GM21786 (cell line): ENCODE results near the gene VGLL4.
"Not testable (repeated sequence)": the region's sequence is repeated elsewhere in the genome, so short reads cannot be mapped to it uniquely, and the experiment has no call there.

Source experiments
- ATAC-seq: cut with Tn5 transposase; IDR thresholded peaks from one replicate; pipeline ENCODE4 v1.9.1; 2021; ENCODE audit not compliant: unreplicated experiment

The VGLL4 gene

GRCh38 chr3:11536132-11536935 is 107.4 kb downstream of the VGLL4 start:
- no peak for ATAC-seq

DNA sequence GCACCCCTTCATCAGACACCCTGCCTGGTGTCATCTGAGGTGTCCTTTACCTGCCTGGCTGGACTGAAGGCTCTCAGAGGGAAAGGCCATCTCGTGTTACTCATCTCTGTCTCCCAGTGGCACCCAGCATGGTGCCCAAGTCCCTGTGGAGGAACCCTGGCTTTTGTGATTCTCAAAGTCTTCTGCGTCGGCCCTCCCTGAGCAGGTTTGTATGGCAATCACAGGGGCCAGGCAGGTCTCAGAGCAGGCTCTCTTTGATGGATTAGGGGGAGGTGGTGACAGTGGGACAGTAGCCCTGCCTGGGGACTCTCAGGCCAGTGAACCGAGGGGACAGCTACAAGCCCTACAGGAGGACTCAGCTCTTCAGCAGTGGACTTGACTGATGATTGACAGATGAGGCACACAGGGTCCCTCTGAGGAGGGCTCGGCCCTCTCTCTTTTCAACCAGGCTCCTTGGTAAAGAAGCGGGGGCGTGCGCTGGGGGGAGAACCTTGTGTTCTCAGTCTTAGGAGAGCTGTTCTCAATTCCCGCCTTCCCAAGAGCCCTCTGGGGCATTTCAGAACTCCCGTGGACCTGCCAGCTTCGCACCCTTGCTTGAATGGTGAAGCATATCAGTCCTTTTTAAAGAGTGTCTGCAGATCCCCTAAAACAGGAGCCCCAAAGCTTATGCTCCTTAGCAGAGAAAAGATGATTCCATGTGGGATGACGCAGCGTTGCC is 108.3 kb downstream of the VGLL4 start:
- ATAC-seq, result no peak

GRCh38 chr3:11534793-11535101 is 109.0 kb downstream of the VGLL4 start:
- no peak for ATAC-seq

DNA sequence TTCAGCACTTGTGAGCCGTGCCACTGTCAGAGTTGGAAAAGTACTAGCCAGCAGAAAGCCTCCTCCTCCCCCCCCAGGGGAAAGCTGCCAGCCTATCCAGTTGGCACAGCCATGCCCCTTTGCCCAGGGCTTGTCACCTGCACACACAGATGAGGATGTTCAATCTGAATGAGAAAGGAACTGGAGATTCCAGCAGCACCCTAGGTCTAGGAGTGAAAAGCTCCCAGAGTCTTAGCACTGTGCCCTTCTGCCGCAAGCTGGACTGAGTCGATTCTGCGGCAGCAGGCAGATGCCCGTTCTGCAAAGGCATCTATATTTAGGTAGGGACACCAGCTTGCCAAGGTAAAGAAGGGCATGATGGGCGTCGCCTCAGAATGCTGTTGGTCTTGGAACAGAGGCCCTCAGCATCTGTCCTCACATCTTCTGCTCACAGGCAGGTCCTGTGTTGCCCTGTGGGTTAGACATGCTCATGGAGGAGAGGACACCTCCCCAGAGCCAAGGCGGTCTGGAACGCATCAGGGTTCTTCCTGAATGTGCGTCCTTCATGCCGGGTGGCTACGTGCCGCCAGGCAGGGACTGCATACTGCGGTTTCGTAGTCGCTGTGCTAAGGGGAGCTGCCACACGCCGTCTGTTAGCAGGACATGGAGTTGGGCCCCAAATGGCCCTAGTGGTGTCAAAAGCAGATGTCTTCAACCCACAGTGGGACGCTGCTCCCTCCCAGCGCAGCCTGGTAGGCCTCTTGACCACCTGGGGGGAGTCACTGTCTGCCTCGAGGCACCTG is 109.5 kb downstream of the VGLL4 start:
- no peak for ATAC-seq

GRCh38 chr3:11532931-11533391 is 110.8 kb downstream of the VGLL4 start:
- no peak for ATAC-seq

GRCh38 chr3:11530153-11530721 is 113.5 kb downstream of the VGLL4 start:
- ATAC-seq, result no peak

DNA sequence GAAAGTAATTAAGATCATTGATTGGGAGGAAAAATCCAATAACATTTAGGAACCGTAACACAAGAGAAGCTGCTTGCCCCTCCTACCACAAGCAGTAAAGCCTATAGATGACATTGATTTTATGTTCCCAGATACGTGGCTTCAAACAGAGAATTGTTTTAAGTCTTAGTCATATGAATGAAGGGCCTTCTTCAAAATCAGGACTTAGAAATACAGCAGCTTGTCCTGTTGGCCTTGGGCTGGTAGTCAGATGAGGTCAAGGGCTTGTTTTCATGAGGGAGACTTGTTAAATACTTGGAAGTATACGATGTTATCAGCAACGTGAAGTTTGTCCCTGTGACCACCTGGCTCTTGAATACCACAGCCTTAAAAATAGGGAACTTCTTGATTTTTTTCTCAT is 114.4 kb downstream of the VGLL4 start:
- no peak for ATAC-seq

- not testable (repeated sequence) for ATAC-seq
These were observed 117.6 kb downstream of the VGLL4 start for GRCh38 chr3:11526121-11526520.

GRCh38 chr3:11523572-11524101 is 120.1 kb downstream of the VGLL4 start:
- no peak for ATAC-seq

DNA sequence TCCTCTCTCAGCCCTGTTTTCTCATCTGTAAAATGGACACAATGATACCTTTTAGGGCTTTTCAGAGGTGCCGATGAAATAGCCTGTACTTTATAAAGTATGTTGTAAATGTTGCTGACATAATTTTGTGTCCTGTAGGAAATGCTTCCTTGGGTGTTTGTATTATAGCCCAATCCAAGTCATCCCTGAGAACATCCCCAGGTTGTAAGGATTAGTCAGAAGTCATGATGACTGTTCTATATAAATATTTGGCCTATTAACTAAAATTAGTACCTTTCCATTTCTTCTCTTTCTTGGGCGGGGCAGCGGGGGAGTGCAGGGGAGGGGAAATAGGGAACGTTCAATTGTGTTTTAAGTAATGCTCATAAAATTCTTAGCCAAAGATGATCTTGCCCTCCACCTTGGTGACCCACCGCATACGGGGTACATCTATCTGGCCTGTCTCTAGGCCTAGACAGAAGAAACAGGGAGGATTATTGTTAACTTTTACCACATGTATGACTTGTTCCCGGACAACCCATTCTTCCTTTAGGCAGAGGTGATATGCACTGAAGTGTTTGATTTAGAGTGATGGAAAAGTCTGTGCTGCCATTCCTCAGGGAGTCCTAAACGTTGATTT is 120.7 kb downstream of the VGLL4 start:
- no peak for ATAC-seq

DNA sequence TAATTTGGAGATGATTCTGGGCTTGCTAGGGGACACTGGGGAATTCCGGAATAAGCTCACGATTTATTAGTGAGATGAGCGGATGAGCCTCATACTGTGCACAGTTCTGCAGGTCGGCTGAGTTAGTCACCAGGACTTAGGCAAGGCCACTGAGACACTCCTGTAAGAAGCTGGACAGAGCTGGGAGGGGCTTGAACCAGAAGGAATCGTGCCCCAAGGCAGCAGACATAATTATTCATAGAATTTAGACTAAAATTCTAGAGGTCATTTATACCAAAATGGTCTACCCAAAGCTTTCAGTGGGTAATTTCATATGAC is 121.4 kb downstream of the VGLL4 start:
- no peak for ATAC-seq

GRCh38 chr3:11521167-11521566 is 122.5 kb downstream of the VGLL4 start:
- ATAC-seq, result no peak

DNA sequence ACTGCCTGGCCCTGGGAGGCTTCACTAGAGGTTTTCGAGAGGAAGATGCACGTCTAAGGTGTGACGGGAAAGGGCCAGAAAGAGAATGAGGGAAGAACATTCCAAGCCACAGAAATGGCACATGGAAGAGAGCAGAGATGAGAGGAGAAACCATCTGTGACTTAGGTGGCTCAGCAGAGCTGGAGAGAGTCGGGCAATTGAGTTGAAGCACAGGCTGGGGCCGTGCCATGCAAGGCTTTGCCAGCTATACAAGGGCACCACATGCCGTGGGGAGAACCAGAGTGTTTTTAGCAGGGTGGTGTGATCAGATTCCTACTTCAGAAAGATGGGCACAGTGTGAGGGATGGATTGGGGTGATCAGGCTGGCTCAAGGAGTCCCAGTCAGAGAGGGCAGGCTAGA is 126.1 kb downstream of the VGLL4 start:
- no peak for ATAC-seq

DNA sequence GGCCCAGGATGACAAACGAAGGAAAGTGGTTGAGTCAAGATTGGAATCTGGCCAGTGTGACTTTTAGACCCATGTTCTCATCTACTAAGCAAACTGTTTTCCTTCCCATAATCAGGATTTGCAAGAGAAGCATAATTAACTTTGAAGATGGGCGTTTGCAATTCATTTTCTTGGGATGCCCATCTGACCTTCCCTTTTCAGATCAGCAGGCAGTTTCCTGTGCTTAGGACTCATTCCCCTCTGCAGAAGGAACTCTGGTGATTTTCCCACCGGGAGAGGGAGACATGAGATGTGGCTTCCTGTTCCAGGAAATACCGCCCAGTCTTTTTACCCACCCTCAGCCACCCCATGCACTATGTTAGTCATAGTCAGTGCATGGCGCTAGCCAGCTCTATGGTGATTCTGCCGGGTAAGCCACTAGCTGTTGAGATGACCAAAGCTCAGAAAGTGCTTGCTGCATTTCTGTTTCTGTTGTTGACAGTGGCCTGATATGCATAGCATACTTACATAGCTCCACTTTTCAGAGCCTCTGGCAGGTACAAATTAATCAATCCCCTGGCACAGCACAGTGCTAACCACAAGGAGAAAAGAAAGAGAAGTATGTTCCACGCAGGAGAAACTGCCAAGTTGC is 129.4 kb downstream of the VGLL4 start:
- ATAC-seq, result no peak

- no peak for ATAC-seq
These were observed 129.9 kb downstream of the VGLL4 start for GRCh38 chr3:11513817-11514135.

- not testable (repeated sequence) for ATAC-seq
These were observed 130.4 kb downstream of the VGLL4 start for GRCh38 chr3:11513125-11513816.

DNA sequence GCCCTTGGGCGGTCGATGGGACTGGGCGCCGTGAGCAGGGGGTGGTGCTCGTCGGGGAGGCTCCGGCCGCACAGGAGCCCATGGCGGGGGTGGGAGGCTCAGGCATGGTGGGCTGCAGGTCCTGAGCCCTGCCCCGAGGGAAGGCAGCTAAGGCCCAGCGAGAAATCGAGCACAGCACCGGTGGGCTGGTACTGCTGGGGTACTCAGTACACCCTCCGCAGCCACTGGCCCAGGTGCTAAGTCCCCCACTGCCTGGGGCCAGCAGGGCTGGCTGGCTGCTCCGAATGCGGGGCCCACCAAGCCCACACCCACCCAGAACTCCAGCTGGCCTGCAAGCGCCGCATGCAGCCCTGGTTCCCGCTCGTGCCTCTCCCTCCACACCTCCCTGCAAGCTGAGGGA is 132.1 kb downstream of the VGLL4 start:
- ATAC-seq, result not testable (repeated sequence)

DNA sequence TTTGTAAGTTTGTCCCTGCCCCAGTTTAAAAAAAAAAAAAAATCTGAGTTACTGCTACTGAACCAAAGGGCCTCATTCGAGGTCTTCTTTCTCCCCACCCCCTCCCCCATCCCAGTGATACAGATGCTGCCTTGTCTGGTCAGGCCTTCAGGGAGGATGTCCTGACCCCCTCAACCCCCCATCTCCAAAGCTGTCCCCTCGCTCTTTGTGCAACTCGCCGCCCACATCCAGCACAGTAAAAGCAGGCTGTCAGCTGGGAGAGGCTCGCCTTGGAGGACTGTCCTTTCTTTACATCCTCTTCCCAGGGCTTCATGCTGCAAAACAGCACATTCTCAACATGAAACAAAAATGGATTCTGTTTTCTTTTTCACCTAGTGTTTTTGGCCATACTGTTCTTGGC is 133.4 kb downstream of the VGLL4 start:
- ATAC-seq, result no peak

GRCh38 chr3:11510001-11510340 is 133.7 kb downstream of the VGLL4 start:
- no peak for ATAC-seq
